ENCODE data around the gene ARHGEF28.

Gene ARHGEF28

GRCh38 chr5:73946278-73946677 is 320.3 kb downstream of the ARHGEF28 start:
- DNase-seq: no peak

GRCh38 chr5:73946919-73947602 is 321.1 kb downstream of the ARHGEF28 start:
- no peak for DNase-seq

DNA sequence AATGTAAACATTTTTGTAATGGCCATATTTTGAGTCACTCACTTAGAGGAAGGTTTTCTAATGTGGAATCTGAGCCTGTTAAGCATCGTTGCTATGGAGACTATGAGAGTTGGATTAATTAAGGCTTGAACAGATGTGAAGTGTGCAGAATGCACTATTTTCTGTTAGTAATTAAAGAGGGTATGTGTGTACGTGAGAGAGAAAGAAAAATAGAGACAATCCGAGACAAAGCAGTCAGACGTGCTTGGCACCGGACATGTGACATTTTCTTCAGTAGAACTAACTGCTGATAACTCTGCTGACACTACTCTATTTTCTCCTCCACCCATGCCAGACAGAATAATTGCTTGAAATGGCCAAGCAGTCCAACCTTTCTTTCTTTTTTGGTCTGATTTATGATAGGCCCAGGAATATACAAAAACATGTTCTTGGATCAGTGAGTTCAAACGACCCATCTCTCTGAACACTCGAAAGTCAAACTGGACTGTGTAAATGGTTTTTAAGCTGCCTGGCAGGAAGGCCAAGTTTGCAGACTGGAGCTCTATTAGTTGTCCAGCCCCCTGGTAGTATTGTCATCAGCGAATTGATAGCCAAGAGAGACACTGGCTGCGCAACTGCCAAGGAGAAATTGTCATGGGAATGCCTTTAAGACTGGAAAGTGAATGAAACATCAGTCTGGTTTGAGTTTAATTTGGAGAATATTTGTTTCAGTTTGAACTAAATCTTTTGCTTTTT is 322.1 kb downstream of the ARHGEF28 start:
- DNase-seq: no peak

DNA sequence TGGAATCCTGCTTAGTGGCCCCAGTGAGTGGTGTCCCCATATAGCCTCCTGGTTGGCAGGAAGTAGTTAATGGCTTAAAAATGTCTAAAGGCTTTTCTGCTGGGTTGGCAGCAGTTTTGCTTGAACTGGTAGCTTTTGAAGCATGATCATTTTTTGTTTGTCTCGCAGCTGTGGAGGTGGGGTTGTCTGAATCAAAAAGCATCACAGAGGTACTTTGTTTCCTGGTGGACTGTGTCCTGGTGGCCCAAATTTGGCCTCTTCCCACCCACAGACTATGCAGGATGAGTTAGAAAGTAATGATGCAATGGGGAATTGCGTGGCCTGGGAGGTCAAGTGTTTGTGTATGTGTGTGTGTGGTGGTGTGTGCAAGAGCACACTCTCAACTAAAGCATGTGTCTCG is 322.7 kb downstream of the ARHGEF28 start:
- no peak for DNase-seq

DNA sequence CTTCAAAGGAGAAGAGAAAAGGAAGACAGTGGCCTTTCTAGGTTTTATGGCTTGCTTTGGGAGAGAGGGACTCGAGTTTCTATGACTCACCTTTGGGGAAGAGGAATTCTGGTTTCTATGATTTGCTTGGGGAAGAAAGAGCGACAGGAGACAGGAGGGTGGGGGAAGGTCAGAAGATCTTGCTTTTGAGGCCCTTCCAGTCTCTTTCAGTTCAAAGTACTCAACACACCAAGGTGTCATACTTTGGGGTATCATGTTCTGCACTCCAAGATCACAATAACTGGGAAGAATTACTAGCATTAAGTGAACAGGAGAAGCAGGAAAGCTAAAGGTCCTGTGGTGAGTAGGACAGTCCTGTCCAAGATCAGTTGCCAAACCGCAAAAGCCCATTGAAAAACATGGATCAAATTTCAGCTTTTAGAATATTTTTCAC is 324.5 kb downstream of the ARHGEF28 start:
- DNase-seq: no peak

DNA sequence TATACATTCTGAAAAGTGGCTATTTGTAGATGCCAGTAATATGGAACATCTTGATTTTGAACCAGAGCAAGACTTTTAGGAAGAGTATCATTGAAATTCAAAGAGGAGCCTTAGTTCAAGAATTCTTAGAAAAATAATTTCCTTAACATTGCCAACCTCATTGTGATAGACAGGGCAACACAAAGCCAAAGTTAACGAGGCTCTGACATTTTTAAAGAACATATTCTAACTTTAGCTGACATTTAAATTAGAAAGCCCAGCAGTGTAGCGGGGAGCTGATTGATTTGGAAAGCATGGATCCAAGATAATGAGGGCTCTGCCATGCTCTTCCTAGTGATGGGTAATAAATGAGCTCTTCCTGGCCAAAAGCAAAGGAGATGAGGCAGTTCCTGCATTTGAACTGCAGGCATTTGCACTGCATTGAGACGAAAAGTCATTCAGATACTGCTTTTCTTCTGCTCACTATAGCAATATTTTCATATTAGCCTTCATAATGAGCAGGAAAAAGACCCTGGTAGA is 325.0 kb downstream of the ARHGEF28 start:
- no peak for DNase-seq

GRCh38 chr5:73952872-73953271 is 326.9 kb downstream of the ARHGEF28 start:
- no peak for DNase-seq

GRCh38 chr5:73954381-73954780 is 328.4 kb downstream of the ARHGEF28 start:
- DNase-seq: no peak

DNA sequence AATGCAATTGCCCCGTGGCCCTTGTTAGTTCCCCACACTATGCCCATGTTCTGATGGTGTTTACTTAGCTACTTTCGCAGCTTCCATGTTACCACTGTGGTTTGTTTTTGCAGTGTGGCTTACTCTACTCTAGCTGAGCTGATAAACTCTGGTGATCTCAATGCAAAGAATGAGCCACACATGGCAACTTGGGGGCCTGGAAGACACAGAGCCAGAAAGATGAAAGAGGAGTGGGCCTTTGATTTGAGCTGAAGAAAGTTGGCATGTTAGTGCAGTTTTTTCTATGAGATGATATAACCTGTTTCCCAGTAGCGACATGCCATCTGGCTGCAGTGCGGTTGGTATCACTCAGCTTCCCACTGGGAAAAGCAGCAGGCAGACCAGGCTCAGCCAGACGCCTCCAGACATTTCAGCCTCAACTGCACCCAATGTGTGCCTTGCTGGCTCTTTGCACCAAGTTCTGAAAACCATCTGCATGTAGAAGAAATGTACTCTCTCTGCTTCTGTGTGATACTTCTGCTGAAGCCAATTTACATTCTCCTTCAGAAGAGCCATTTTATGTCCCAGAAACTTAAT is 329.4 kb downstream of the ARHGEF28 start:
- no peak for DNase-seq

DNA sequence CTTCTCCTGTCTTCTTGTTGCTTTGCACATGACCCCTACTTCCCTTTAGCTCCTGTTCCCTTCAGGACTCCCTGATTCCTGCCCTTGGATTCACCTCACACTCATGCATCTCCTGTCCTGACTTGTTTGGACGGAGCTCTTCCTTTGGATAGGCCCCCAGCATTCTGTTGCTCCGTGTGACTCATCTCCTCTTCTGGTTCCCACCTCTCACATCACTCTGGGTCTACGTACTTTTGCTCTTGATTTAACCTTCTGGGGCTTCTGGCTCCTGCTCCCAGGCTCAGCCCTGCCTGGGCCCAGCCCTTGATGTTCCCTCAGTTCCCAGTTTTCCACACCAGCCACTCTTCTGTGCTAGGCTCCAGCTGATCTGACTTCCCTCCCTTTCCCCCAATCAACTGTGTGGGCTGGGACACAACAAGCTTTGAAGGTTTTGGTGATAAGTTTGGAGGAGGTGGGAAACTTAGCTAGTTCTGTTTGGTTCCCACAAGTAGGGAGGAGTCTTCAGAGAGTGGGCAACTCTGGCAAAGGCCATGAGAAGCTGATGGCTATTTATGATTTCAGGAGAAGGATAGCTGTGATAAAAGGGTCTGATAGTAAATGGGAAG is 331.5 kb downstream of the ARHGEF28 start:
- DNase-seq: no peak

- DNase-seq: no peak
Observed at GRCh38 chr5:73958037-73958436, 332.0 kb downstream of the ARHGEF28 start.

- no peak for DNase-seq
Observed at GRCh38 chr5:73960023-73960422, 334.0 kb downstream of the ARHGEF28 start.

- DNase-seq: no peak
Observed at GRCh38 chr5:73960426-73960825, 334.4 kb downstream of the ARHGEF28 start.

GRCh38 chr5:73962801-73963425 is 336.9 kb downstream of the ARHGEF28 start:
- no peak for DNase-seq

DNA sequence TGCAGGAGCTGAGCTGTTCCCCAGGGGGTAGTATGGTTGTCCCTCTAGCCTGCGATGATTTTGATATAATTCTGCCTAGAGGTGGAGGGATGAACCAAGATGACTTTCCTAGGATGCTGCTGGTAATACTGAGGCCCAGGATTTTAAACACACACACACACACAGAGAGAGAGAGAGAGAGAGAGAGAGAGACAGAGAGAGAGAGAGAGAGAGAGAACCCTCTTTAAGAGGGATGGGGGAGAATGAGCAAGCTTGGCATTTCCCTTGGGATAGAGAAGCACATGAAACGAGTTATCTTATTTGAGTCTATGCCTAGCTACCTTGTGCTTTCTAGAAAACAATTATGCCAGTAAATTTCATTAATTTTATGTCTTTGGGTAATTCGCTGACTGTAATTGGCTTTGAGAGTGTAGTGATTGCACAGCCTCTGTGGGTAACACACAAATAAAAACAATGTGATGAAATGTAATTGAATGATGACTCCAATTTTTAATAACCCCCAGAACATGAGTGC is 338.4 kb downstream of the ARHGEF28 start:
- DNase-seq: no peak

GRCh38 chr5:73966451-73966850 is 340.5 kb downstream of the ARHGEF28 start:
- DNase-seq: no peak

DNA sequence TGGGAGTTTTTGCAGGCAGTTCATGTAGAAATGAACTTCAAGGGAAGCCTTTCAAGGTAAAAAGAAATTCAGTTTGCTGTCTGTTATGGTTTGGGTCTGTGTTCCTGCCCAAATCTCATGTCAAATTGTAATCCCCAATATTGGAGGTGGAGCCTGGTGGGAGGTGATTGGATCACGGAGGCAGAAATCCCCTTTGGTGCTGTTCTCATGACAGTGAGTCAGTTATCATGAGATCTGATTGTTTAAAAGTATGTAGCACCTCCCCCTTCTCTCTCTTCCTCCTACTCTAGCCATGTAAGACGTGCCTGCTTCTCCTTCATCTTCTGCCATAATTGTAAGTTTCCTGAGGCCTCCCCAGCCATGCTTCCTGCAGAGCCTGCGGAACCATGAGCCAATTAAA is 341.4 kb downstream of the ARHGEF28 start:
- DNase-seq: no peak

GRCh38 chr5:73968246-73968645 is 342.2 kb downstream of the ARHGEF28 start:
- DNase-seq: no peak

DNA sequence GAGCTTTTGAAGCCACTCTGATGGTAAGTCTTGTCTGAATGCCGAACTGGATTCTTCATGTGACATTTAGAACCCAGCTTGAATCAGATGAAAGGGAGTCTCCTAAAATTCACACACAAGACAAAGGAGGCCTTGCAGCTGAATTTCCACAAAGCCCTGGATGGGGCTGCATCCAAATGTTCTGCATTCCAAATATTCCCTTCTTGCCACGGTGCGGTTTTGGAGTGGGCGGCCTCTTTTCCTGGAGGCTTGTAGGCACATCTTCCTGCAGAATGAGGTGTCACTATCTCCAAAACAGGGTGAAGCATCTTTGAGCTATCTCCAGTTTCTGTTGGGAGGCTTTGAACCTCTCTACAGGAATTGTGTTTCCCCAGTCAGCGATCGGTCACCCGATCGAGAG is 342.7 kb downstream of the ARHGEF28 start:
- DNase-seq: no peak

DNA sequence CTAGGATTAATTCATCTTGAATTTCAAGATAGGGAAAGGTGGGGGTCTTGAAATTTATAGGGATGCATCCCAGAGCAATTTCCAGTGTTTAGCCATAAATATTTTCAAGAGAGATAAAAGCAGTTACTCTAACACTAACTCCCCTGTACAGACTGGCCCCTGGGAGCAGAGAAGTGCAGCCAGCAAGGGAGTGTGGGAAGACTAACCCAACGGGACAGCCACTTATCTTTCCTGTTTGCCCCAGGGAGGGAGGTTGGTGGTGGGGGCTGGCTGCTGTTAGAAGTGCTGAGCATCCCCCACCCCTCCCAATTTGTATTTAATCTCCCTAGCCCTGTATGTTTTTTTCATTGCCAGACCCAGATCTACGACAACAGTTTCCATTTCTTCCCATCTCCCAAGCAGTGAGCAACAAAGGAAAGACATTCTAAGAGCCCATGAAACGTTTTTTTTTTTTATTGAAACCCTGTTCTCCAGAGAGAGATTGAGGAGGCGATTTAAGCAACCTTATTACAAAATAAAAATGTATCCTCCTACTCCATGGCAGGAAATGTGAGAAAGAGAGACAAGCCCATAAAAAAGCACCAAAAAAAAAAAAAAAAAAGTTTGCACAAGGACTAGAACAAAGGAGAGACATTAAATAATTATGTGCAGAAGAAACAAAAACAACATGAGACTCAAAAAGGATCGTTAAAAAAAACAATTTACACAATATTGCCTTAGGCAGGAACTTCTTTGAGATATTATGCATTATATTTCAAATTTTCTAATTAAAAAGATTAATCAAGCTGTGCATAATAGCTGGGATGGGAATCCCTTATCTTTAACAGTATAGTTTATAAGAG is 343.4 kb downstream of the ARHGEF28 start:
- DNase-seq: no peak

DNA sequence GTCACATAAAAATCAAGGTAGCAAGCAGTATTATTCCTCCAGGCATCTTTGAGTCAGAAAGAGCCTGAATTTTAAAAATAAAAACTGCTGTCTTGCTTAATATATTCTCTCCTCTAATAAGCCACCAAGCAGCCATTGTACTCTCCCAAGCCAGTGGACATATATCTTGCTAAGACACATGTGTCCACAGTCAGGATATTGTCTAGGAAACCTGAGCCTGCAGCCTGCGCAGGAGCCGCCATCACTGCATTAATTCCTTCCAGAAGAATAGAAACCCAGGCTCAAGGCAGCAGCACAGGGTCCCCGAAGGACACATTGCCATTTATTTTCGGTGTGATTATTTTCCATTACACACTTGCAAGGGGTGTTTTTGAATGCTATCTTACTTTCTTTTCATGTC is 345.3 kb downstream of the ARHGEF28 start:
- DNase-seq: no peak

DNA sequence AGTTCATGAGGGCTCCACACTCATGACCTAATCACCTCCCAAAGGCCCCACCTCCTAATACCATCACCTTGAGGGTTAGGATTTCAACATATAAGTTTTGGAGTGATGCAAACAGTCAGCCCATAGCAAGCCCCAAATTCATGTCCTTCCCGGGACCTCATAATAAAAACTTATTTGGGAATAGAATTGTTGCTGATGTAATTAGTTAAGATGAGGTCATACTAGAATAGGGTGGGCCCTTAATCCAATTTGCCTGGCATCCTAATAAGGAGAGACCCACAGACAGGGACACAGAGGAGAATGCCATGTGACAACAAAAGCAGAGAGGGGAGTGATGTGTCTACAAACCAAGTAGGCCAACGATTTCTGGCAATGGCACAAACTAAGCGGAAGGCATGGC is 347.1 kb downstream of the ARHGEF28 start:
- no peak for DNase-seq

All from NK-92 treated with Interleukin-12 subunit alpha and Interleukin-12 subunit beta, amount 100 ng/mL, for 24 hours (cell line).